ENCODE measurements around the gene HES7. TPM values are rescaled to one million over a fixed set of nuclear protein-coding genes. Genes with fewer than 3 reads are reported as not detected.

The HES7 gene
- total RNA-seq, 6 experiments from 2014 or later, result not detected

- no peak for ATAC-seq
- Histone ChIP-seq H3K4me3 (peak overlapping the region; percentile 79 to 94 (median 80)), H3K27ac (peak overlapping the region; percentile 99 to 100 (median 100)), H3K9me3 (no peaks in the 10 kb centered on the region), H3K4me1 (peaks cover 0 to 30% (median 9%) of the 10 kb centered on the region in 4 donors), H3K27me3 (no peaks in the 10 kb centered on the region), H3K36me3 (peaks cover 0 to 11% (median 4%) of the 10 kb centered on the region in 4 donors)
- TF ChIP-seq, protein P1, sequence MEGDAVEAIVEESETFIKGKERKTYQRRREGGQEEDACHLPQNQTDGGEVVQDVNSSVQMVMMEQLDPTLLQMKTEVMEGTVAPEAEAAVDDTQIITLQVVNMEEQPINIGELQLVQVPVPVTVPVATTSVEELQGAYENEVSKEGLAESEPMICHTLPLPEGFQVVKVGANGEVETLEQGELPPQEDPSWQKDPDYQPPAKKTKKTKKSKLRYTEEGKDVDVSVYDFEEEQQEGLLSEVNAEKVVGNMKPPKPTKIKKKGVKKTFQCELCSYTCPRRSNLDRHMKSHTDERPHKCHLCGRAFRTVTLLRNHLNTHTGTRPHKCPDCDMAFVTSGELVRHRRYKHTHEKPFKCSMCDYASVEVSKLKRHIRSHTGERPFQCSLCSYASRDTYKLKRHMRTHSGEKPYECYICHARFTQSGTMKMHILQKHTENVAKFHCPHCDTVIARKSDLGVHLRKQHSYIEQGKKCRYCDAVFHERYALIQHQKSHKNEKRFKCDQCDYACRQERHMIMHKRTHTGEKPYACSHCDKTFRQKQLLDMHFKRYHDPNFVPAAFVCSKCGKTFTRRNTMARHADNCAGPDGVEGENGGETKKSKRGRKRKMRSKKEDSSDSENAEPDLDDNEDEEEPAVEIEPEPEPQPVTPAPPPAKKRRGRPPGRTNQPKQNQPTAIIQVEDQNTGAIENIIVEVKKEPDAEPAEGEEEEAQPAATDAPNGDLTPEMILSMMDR (IDR thresholded peaks at IDR 0.05), result no peak
- TF ChIP-seq POLR2A (IDR thresholded peaks at IDR 0.05), result no peak
- intact Hi-C loops (cut with DNase I), result no loop called here
- no peak for DNase-seq
- WGBS (ENCODE audit: insufficient coverage, low coverage, low lambda C conversion rate, missing lambda C conversion rate), result 14% methylated on average over 7 of the region's 14 CpGs
Observed at GRCh38 chr17:8155231-8155995, 31.5 kb upstream of the HES7 start.

DNA sequence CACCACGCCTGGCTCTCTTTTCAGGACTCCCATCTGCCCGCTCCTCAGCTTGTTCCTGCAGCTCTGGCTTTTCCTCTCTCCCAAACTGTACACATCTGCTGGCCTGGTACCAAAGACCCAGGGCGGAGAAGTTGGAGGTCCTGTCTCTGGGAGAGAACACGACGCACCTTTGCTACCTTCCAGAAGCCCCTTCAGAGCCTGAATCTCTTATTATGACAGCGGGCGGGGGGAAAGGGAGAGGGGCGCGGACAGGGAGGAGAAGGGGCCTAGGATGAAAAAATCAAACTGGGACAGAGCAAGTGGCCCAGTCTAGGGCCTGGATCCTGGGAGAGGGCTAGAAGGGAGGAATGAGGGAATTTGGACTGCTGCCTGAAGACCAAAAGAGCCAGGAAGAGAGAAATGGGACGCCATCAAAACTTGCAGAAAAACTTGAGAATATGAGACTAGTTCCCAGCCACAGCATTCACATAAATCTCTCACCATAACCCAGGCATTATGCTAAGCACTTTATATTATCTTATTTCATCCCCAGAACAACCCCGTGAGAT lies 30.8 kb upstream of the HES7 start:
- Histone ChIP-seq H3K4me1 (peaks cover 0 to 32% (median 10%) of the 10 kb centered on the region in 4 donors), H3K36me3 (peaks cover 0 to 18% (median 9%) of the 10 kb centered on the region in 4 donors), H3K27me3 (no peaks in the 10 kb centered on the region), H3K27ac (peak overlapping the region; percentile 99 to 100 (median 100)), H3K9me3 (no peaks in the 10 kb centered on the region), H3K4me3 (peak overlapping the region; percentile 79 to 94 (median 80))
- intact Hi-C loops (cut with DNase I), result no loop called here
- ATAC-seq (no peak), DNase-seq (no peak)
- TF ChIP-seq POLR2A (IDR thresholded peaks at IDR 0.05), result no peak
- TF ChIP-seq, protein P1 (IDR thresholded peaks at IDR 0.05), result no peak
- WGBS (ENCODE audit: insufficient coverage, low coverage, low lambda C conversion rate, missing lambda C conversion rate), result 7% methylated on average over 10 of the region's 11 CpGs

DNA sequence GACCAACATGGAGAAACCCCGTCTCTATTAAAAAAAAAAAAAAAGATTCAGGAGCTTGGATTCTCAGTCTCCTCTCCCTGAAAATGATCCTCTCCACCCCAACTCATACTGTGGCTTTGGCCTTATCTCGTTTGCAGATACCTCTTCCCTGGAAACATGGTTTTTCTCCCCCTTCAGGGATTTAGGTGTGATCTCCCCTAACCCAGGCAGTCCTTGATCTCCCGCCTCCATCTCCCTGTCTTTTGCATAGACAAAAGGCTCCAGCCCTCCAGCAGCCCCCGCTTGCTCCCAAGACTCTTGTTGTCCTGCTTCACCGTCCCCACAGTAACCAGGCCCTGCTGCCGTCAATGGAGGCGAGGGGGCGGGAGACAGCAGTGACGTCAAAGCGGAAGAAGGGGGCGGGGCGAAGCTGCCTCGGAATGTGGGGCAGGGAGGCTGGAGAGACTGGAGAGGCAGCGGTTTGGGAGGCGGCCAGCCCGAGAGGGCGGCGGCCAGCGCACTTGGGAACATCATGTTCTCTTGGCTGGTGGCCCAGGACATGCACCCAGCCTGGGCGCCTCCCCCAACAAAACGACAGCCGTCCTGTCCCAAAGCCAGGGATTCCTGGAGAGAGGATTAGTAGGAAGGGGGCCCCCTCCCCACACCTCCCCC lies 30.2 kb upstream of the HES7 start:
- ATAC-seq, result peak; percentile 46 to 64 (median 52)
- intact Hi-C loops (cut with DNase I), result no loop called here
- Histone ChIP-seq H3K27me3 (no peaks in the 10 kb centered on the region), H3K4me3 (peak overlapping the region; percentile 79 to 94 (median 80)), H3K27ac (peak overlapping the region; percentile 99 to 100 (median 100)), H3K9me3 (no peaks in the 10 kb centered on the region), H3K36me3 (peaks cover 0 to 24% (median 14%) of the 10 kb centered on the region in 4 donors), H3K4me1 (peaks cover 0 to 29% (median 10%) of the 10 kb centered on the region in 4 donors)
- peak; percentile 75 for TF ChIP-seq POLR2A (IDR thresholded peaks at IDR 0.05)
- TF ChIP-seq, protein P1 (IDR thresholded peaks at IDR 0.05), result no peak
- WGBS (ENCODE audit: insufficient coverage, low coverage, low lambda C conversion rate, missing lambda C conversion rate), result under 1% methylated on average over 14 of the region's 22 CpGs
- peak; percentile 99 to 100 (median 99) for DNase-seq

- 4% methylated on average over 10 of the region's 13 CpGs for WGBS (ENCODE audit: insufficient coverage, low coverage, low lambda C conversion rate, missing lambda C conversion rate)
- Histone ChIP-seq H3K4me3 (peak overlapping the region in 2 of 3 donors; percentile 79 to 94), H3K27ac (peak overlapping the region; percentile 99 to 100 (median 100)), H3K4me1 (peaks cover 0 to 27% (median 9%) of the 10 kb centered on the region in 4 donors), H3K36me3 (peaks cover 1 to 29% (median 17%) of the 10 kb centered on the region in 4 donors), H3K27me3 (no peaks in the 10 kb centered on the region), H3K9me3 (no peaks in the 10 kb centered on the region)
- ATAC-seq, result peak; percentile 28 to 44 (median 34)
- DNase-seq, result peak; percentile 76 to 90 (median 87)
- intact Hi-C loops (cut with DNase I), result no loop called here
- TF ChIP-seq, protein P1 (IDR thresholded peaks at IDR 0.05), result no peak
- peak; percentile 65 for TF ChIP-seq POLR2A (IDR thresholded peaks at IDR 0.05)
Observed at GRCh38 chr17:8153525-8153956, 29.6 kb upstream of the HES7 start.
